OCI-LY3 (cell line): ENCODE measurements around the gene CST3.
"Not testable (repeated sequence)": the region's sequence is repeated elsewhere in the genome, so short reads cannot be mapped to it uniquely, and the experiment has no call there.

Experiments used
- H2AFZ ChIP-seq: fragments of 200-600, 300-600 bp; shearing (Covaris generic); 2 replicates; pipeline ENCODE4 v1.6.0; 2014; ENCODE audit warnings: antibody characterized with exemption, low read depth, low read length
- H3K27ac ChIP-seq: fragments of 200-600, 300-600 bp; sonication (generic); 2 replicates; pipeline ENCODE4 v1.5.1; 2014; ENCODE audit warnings: mild to moderate bottlenecking, low read length, moderate library complexity, mixed read lengths
- H3K27me3 ChIP-seq: fragments of 200-600, 300-600 bp; sonication (generic); 2 replicates; pipeline ENCODE4 v1.6.1; 2014; ENCODE audit warnings: low read depth, low read length, mixed read lengths
- H3K36me3 ChIP-seq: fragments of 200-600, 300-600 bp; sonication (generic); replicated peaks from 2 replicates; pipeline ENCODE3; 2014; ENCODE audit warnings: low read depth, low read length, mixed read lengths
- H3K4me1 ChIP-seq: fragments of 300-600, 200-600 bp; sonication (generic); 2 replicates; pipeline ENCODE4 v1.6.1; 2014; ENCODE audit warnings: low read length, mixed read lengths
- H3K4me2 ChIP-seq: fragments of 200-600, 300-600 bp; sonication (generic); 2 replicates; pipeline ENCODE4 v1.6.1; 2014; ENCODE audit warnings: low read length, mixed read lengths
- H3K4me3 ChIP-seq: fragments of 300-600, 200-600 bp; sonication (generic); 2 replicates; pipeline ENCODE4 v1.5.1; 2014; ENCODE audit warnings: antibody characterized with exemption, mild to moderate bottlenecking, low read length, moderate library complexity
- H3K79me2 ChIP-seq: fragments of 300-600, 200-600 bp; shearing (Covaris generic); 2 replicates; pipeline ENCODE4 v1.6.1; 2014; ENCODE audit warnings: mild to moderate bottlenecking, low read length, mixed read lengths
- H3K9ac ChIP-seq: fragments of 300-600, 200-600 bp; shearing (Covaris generic); 2 replicates; pipeline ENCODE4 v1.6.0; 2014; ENCODE audit warnings: mild to moderate bottlenecking, low read length, moderate library complexity
- H3K9me3 ChIP-seq: fragments of 200-600, 300-600 bp; shearing (Covaris generic); 2 replicates; pipeline ENCODE4 v1.6.1; 2014; ENCODE audit warnings: low read length, mixed read lengths; ENCODE audit not compliant: insufficient read depth
- H4K20me1 ChIP-seq: fragments of 200-600, 300-600 bp; sonication (generic); 2 replicates; pipeline ENCODE4 v1.6.1; 2016; ENCODE audit warnings: low read length, mixed read lengths; ENCODE audit not compliant: insufficient read depth
- CTCF ChIP-seq: fragments of 200-600, 300-600 bp; sonication (generic); IDR thresholded peaks from 2 replicates; pipeline ENCODE4 v1.5.1; 2014; ENCODE audit warnings: antibody characterized with exemption, low read length, low read depth
- EZH2phosphoT487 ChIP-seq: fragments of 200-600 bp; shearing (Covaris generic); IDR thresholded peaks from 2 replicates; pipeline ENCODE4 v1.6.1; 2018; ENCODE audit warnings: antibody characterized with exemption, mixed run types, low read depth

The CST3 gene

GRCh38 chr20:23636908-23637281 lies 860 bp downstream of the CST3 start:
- H3K4me2 ChIP-seq, result no peak overlapping the region
- no peaks in the 10 kb centered on the region for H3K79me2 ChIP-seq
- no peak overlapping the region for H2AFZ ChIP-seq
- peaks cover 19% of the 10 kb centered on the region for H3K4me1 ChIP-seq
- TF ChIP-seq CTCF, result no peak
- H3K27ac ChIP-seq, result no peak overlapping the region
- H3K27me3 ChIP-seq, result no peaks in the 10 kb centered on the region; the same call in 1 of the 2 replicates
- no peak overlapping the region for H3K4me3 ChIP-seq
- H4K20me1 ChIP-seq, result no peaks in the 10 kb centered on the region
- H3K9ac ChIP-seq, result no peak overlapping the region
- H3K9me3 ChIP-seq, result no peaks in the 10 kb centered on the region
- no peaks in the 10 kb centered on the region for H3K36me3 ChIP-seq

GRCh38 chr20:23636182-23636907 lies 1.4 kb downstream of the CST3 start:
- Histone ChIP-seq H3K4me2 (no peak overlapping the region), H3K79me2 (no peaks in the 10 kb centered on the region), H3K9me3 (no peaks in the 10 kb centered on the region), H3K4me3 (no peak overlapping the region), H3K27me3 (no peaks in the 10 kb centered on the region; the same call in 1 of the 2 replicates), H3K4me1 (peaks cover 14% of the 10 kb centered on the region), H3K36me3 (no peaks in the 10 kb centered on the region), H2AFZ (no peak overlapping the region), H3K9ac (no peak overlapping the region), H3K27ac (no peak overlapping the region), H4K20me1 (no peaks in the 10 kb centered on the region)
- TF ChIP-seq EZH2phosphoT487 (no peak), CTCF (no peak)

- not testable (repeated sequence) for H2AFZ ChIP-seq, H3K9me3 ChIP-seq, H3K9ac ChIP-seq, H4K20me1 ChIP-seq, H3K79me2 ChIP-seq, H3K27me3 ChIP-seq, H3K4me2 ChIP-seq, H3K36me3 ChIP-seq, H3K4me1 ChIP-seq, H3K27ac ChIP-seq, H3K4me3 ChIP-seq
Measured at GRCh38 chr20:23635768-23636090, 2.0 kb downstream of the CST3 start.

- Histone ChIP-seq H3K9ac (no peak overlapping the region), H3K27ac (no peak overlapping the region), H3K4me1 (peaks cover 2% of the 10 kb centered on the region; the same call in 1 of the 2 replicates), H3K36me3 (no peaks in the 10 kb centered on the region), H3K4me3 (no peak overlapping the region), H3K79me2 (no peaks in the 10 kb centered on the region), H3K27me3 (no peaks in the 10 kb centered on the region; the same call in 1 of the 2 replicates), H3K4me2 (no peak overlapping the region), H4K20me1 (no peaks in the 10 kb centered on the region), H3K9me3 (no peaks in the 10 kb centered on the region), H2AFZ (no peak overlapping the region)
- TF ChIP-seq EZH2phosphoT487 (no peak), CTCF (no peak)
Measured at GRCh38 chr20:23634985-23635767, 2.6 kb downstream of the CST3 start.
